ENCODE measurements around the gene PLD4. TPM values are rescaled to one million over a fixed set of nuclear protein-coding genes. Genes with fewer than 3 reads are reported as not detected.

The PLD4 gene
- total RNA-seq, 4 donors from 2014 or later: under 0.01 to 1.3 TPM; not detected in 2

GRCh38 chr14:104888489-104889374 lies 35.9 kb upstream of the PLD4 start:
- TF ChIP-seq CTCF (IDR thresholded peaks at IDR 0.05; ENCODE audit: low read depth): no peak

GRCh38 chr14:104889375-104889757 lies 35.3 kb upstream of the PLD4 start:
- no peak for TF ChIP-seq CTCF (IDR thresholded peaks at IDR 0.05; ENCODE audit: low read depth)

- no peak for TF ChIP-seq CTCF (IDR thresholded peaks at IDR 0.05; ENCODE audit: low read depth)
Measured at GRCh38 chr14:104891121-104891551, 33.5 kb upstream of the PLD4 start.

- no peak for TF ChIP-seq CTCF (IDR thresholded peaks at IDR 0.05; ENCODE audit: low read depth)
Measured at GRCh38 chr14:104891664-104892530, 32.8 kb upstream of the PLD4 start.

GRCh38 chr14:104892531-104893434 lies 31.9 kb upstream of the PLD4 start:
- no peak for TF ChIP-seq CTCF (IDR thresholded peaks at IDR 0.05; ENCODE audit: low read depth)

- TF ChIP-seq CTCF (IDR thresholded peaks at IDR 0.05; ENCODE audit: low read depth): no peak
Measured at GRCh38 chr14:104893435-104894207, 31.1 kb upstream of the PLD4 start.

All from subcutaneous adipose tissue (tissue), 4 donors.